Measurements from ENCODE around the gene DNAJC7. TPM values are rescaled to one million over a fixed set of nuclear protein-coding genes. Genes with fewer than 3 reads are reported as not detected.

The DNAJC7 gene
- total RNA-seq, 4 donors from 2014 or later: 46.5 to 72.5 (median 70.7) TPM

- no peak for ATAC-seq (ENCODE audit: low FRiP score)
- TF ChIP-seq CTCF (IDR thresholded peaks at IDR 0.05): no peak
Measured at GRCh38 chr17:41956522-41956921, 60.7 kb downstream of the DNAJC7 start.

DNA sequence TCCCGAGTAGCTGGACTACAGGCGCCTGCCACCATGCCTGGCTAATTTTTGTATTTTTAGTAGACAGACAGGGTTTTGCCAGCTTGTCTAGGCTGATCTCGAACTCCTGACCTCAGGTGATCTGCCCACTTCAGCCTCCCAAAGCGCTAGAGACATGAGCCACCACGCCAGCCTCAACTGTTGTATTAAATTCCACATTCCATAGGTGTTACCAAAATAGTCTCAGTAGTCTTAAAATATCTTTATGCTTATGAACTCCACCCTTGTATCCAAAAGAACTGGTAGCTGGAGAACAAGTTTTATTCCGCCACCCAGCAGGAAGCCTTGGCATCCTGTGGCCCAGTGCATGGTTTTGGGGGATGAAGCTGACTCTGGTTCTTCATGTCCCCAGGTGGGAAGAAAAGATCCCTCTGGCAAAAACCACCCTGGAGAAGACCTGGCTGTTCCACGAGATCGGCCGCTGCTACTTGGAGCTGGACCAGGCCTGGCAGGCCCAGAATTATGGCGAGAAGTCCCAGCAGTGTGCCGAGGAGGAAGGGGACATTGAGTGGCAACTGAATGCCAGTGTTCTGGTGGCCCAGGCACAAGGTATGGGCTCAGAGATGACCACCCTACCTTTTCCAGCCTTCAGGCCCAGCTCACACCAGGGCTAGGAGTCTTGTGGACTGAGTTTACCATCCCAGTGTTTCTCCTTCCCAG lies 68.3 kb downstream of the DNAJC7 start:
- DNase-seq (ENCODE audit: low spot score): no peak
- ATAC-seq (ENCODE audit: low FRiP score): no peak
- no peak for TF ChIP-seq CTCF (IDR thresholded peaks at IDR 0.05)

More at GRCh38 chr17:41956522-41956921, 60.7 kb downstream of the DNAJC7 start:
- DNase-seq (ENCODE audit: low spot score): no peak

DNA sequence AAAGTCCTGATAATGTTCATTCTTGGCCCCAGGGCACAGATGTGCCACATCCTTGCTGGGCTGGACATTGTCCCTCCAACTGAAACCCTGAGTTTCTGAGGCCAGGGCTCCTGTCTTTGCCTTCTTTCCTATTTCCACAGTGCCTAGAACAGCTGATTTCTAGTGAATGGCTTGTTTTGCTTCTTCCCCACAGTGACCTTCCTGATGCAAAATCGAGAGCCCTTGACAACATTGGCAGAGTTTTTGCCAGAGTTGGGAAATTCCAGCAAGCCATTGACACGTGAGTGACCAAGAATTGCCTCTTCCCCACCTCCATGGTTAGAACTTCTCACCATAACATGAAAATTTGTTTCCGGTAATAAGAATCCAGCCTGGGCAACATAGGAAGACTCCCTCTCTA lies 72.3 kb downstream of the DNAJC7 start:
- TF ChIP-seq CTCF (IDR thresholded peaks at IDR 0.05): no peak
- no peak for DNase-seq (ENCODE audit: low spot score)
- no peak for ATAC-seq (ENCODE audit: low FRiP score)

GRCh38 chr17:41943492-41943891 lies 73.7 kb downstream of the DNAJC7 start:
- DNase-seq (ENCODE audit: low spot score): no peak
- ATAC-seq (ENCODE audit: low FRiP score): no peak
- TF ChIP-seq CTCF (IDR thresholded peaks at IDR 0.05): no peak

DNA sequence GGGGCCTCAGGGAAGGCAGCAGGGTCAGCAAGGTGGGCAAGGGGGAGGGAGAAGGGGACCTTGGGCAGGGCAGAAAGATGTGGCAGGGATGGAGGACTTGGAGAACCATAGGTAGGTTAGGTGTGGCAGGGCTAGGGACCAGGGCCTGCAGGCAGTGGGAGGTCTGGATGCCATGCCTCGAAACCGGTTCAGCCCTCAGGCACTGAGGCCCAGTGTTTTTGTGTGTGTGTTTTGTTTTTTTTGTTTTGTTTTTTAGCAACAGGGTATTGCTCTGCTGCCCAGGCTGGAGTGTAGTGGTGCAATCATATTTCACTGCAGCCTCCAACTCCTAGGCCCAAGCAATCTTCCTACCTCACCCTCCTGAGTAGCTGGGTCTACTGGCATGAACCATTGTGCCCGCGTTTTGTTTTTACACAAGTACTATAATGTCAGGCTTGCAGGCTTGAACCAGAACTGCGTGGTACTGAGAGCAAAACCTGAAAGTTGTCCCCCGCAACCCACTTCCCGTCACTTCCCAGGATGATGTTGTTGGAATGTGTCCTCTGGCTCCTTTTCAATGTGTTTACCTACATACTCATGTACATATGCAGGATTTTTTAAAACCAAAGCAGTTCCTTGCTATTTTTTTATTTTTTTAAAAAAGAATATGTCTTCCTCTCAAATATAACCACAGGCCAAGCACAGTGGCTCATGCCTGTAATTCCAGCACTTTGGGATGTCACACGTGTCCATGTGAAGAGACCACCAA lies 74.4 kb downstream of the DNAJC7 start:
- DNase-seq (ENCODE audit: low spot score) (no peak), ATAC-seq (ENCODE audit: low FRiP score) (no peak)
- no peak for TF ChIP-seq CTCF (IDR thresholded peaks at IDR 0.05)

GRCh38 chr17:41941168-41941567 lies 76.1 kb downstream of the DNAJC7 start:
- no peak for DNase-seq (ENCODE audit: low spot score)
- no peak for TF ChIP-seq CTCF (IDR thresholded peaks at IDR 0.05)
- no peak for ATAC-seq (ENCODE audit: low FRiP score)

DNA sequence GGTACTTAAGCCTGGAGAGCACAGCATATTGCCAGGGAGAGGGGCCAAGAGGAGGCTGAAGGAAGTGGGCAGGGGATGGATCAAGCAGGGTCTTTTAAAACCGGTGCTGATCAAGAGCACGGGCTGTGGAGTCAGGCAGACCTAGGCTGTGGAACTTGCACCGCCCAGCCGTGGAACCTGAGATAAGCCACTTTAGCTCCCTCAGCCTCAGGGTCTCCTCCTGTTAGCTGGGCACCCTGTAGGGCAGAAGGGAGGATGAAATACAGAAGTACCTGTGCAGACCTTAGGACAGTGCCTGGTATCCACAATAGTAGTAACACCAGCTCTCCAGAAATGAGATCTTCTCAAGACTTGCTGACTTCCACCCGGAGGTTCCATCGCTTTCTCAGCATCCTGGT lies 77.5 kb downstream of the DNAJC7 start:
- DNase-seq (ENCODE audit: low spot score) (no peak), ATAC-seq (ENCODE audit: low FRiP score) (no peak)
- TF ChIP-seq CTCF (IDR thresholded peaks at IDR 0.05): no peak

All from omental fat pad (tissue), 4 donors.